Astrocyte of the cerebellum (primary cell): ENCODE data around the gene SYTL4.

Experiments used
- DNase-seq: peaks from one replicate; pipeline ENCODE4 v3.0.0-alpha.2; 2011; ENCODE audit warnings: low read depth
- H3K4me3 ChIP-seq: 2 replicates; pipeline ENCODE4 v1.5.1; 2011; ENCODE audit warnings: mild to moderate bottlenecking, low read depth, low read length, moderate library complexity
- in situ Hi-C: cut with HindIII; loops from 2 replicates; pipeline ENCODE4 v1.10.0; 2017; ENCODE audit warnings: low sequenced_read_pairs
- TF ChIP-seq, protein P1 (sequence below): IDR thresholded peaks from 2 replicates; pipeline ENCODE4 v1.5.1; 2012; ENCODE audit warnings: low read length, low read depth, moderate library complexity, mild to moderate bottlenecking; ENCODE audit errors: missing control alignments

Gene SYTL4

DNA sequence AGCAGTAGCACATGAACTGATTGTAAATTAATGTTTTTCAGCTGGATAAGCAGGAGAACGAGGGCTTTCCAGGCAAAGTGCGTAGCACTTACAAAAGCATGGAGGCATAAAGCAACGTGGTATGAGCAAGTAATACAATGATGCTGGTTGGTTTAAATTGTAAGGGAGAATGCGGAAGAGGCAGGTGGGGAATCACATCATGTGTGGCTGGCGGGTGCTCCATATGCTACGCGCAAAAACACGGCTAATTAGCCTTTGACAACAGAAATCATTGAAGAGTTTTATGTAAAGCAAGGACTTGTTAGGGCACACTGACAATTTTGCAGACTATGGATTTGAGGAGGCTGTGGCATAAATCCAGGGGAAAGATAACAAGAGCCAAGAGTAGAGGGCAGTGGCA, 14.6 kb downstream of the SYTL4 start:
- H3K4me3 ChIP-seq, result no peak overlapping the region
- no peak for DNase-seq
- TF ChIP-seq, protein P1, sequence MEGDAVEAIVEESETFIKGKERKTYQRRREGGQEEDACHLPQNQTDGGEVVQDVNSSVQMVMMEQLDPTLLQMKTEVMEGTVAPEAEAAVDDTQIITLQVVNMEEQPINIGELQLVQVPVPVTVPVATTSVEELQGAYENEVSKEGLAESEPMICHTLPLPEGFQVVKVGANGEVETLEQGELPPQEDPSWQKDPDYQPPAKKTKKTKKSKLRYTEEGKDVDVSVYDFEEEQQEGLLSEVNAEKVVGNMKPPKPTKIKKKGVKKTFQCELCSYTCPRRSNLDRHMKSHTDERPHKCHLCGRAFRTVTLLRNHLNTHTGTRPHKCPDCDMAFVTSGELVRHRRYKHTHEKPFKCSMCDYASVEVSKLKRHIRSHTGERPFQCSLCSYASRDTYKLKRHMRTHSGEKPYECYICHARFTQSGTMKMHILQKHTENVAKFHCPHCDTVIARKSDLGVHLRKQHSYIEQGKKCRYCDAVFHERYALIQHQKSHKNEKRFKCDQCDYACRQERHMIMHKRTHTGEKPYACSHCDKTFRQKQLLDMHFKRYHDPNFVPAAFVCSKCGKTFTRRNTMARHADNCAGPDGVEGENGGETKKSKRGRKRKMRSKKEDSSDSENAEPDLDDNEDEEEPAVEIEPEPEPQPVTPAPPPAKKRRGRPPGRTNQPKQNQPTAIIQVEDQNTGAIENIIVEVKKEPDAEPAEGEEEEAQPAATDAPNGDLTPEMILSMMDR, result no peak
- in situ Hi-C loops, result no loop called here

DNA sequence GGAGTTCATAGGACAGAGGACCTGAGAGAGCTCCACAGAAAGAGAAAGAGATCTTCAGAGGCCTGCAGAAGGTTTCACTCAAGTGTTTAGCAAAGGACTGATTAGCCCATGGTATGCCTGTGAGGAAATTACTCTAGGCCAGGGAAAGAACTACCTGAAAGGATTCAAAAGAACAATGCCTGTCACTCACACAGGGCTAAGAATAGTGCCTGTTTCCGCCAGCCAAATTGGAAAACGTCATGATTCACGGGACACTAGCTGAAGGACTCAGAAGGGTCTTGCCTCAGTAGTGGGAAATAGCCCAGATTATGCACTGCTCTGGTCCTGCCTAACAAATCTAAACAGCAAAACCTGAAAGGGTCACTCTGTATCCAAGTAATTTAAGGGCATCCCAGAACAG, 21.1 kb downstream of the SYTL4 start:
- in situ Hi-C loops, result no loop called here
- no peak for DNase-seq
- TF ChIP-seq, protein P1, result no peak

DNA sequence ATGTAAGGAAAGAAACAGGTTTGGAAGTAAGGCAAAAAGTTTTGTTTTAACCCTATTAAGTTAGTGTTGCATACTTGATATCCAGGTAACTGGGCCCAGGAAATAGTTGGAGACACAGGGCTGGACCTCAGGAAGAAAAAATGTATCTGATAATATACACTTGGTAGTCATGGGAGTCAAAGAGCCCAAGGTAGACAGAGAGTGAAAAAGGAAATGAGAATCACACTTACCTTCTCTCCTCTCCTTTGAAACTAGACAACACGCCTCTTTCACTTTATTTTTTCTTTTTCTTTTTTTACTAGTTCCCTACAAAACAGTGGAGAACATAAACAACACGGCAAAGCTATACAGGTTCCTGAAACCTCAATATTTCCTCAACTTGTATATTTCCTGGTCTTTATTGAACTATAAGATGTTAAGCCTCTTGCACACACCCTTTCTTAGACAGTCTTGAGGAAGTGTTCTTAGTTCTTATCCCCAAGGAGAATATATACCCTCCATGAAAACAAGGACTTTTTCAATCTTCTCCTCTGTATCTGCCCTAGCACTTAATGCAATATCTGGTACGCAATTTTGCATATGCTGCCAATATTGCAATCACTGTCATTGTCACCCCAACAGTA, 27.2 kb downstream of the SYTL4 start:
- no peak overlapping the region for H3K4me3 ChIP-seq
- in situ Hi-C loops, result no loop called here
- no peak for DNase-seq
- TF ChIP-seq, protein P1, result no peak

More for the DNA sequence above, 21.1 kb downstream of the SYTL4 start:
- no peak overlapping the region for H3K4me3 ChIP-seq

DNA sequence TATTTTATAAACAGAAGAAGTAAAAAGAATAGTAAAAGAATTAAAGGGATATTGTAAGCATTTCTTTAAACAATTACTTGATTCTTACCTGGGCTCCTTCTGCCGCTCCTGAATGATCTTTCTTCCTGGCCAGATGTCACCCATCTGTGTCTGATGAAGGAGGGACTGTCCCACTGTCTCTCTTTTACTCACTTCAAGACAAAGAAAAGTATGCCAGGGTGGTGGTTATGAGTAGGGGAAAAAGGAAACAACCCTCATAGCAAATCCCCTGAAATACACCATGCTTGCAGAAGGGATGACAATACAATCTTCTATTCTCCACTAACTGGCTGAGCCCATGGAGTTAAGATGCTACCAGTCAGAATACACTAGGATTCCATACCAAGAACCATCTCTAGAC, 31.1 kb downstream of the SYTL4 start:
- H3K4me3 ChIP-seq, result no peak overlapping the region
- in situ Hi-C loops, result no loop called here
- TF ChIP-seq, protein P1, result no peak
- DNase-seq, result no peak

DNA sequence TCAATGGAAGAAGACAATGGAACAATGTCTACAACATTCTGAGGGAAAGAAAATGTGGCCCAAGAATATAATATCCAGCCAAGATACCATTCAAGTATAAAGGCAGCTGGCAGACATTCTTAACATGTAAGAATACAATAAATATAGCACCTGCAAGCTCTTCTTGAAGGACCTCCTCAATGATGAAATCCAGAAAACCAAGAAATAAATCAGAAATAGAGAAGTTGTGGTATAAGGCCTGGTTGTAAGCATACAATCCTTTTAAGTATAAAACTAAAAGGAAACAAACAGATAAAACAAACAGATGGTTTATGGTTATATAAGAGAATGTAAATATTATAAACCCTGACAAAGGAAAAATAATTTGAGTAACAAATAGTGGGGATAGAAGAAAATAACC, 33.4 kb downstream of the SYTL4 start:
- H3K4me3 ChIP-seq, result no peak overlapping the region
- in situ Hi-C loops, result no loop called here
- TF ChIP-seq, protein P1, result no peak
- DNase-seq, result no peak

DNA sequence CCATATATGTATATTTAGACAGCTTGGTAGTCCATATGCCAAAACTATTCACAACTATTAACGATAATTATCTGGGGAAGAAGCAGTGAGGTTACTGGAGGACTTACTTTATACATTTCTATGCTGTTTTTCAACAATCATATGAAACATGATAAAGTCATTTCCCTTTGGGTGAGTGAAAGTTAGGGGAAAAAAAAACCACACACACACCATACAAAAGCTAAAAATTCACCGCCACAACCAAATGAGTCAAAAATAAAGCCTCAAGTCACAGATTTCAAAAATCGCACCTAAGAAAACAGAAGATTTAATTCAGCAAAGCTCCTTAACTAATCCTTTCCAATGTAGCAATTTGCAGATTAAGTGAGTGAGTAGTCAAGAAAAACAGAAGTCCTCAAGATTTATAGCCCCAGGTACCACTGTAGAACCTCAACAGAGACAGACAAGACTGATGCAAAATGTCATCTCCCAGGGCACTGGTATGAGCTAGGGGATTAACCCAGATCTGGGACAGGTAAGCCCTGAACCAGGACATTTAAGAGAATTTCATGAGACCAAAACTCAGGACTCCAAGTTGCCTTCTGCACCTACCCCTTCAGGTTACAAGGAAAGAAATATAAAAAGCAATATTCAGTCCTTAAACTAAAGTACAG, 35.1 kb downstream of the SYTL4 start:
- TF ChIP-seq, protein P1, result no peak
- H3K4me3 ChIP-seq, result no peak overlapping the region
- no peak for DNase-seq
- in situ Hi-C loops, result no loop called here
